GM19372 (cell line): ENCODE results near the gene CHAC1.
"Not testable (repeated sequence)": the region's sequence is repeated elsewhere in the genome, so short reads cannot be mapped to it uniquely, and the experiment has no call there.

Experiments
- ATAC-seq: cut with Tn5 transposase; IDR thresholded peaks from one replicate; pipeline ENCODE4 v1.9.1; 2021; ENCODE audit warnings: mild to moderate bottlenecking, low read depth, moderate library complexity; ENCODE audit not compliant: unreplicated experiment

Gene CHAC1

GRCh38 chr15:40955930-40956540 is 2.8 kb downstream of the CHAC1 start:
- no peak for ATAC-seq

- ATAC-seq: no peak
Measured at GRCh38 chr15:40956541-40956982, 3.3 kb downstream of the CHAC1 start.

- ATAC-seq: no peak
Measured at GRCh38 chr15:40957041-40957555, 3.8 kb downstream of the CHAC1 start.

- no peak for ATAC-seq
Measured at GRCh38 chr15:40957581-40958051, 4.3 kb downstream of the CHAC1 start.

GRCh38 chr15:40958146-40958545 is 4.9 kb downstream of the CHAC1 start:
- ATAC-seq: no peak

GRCh38 chr15:40958723-40959122 is 5.5 kb downstream of the CHAC1 start:
- no peak for ATAC-seq

GRCh38 chr15:40959331-40960141 is 6.3 kb downstream of the CHAC1 start:
- no peak for ATAC-seq

- no peak for ATAC-seq
Measured at GRCh38 chr15:40960151-40960885, 7.0 kb downstream of the CHAC1 start.

- no peak for ATAC-seq
Measured at GRCh38 chr15:40960925-40961324, 7.7 kb downstream of the CHAC1 start.

GRCh38 chr15:40961740-40962139 is 8.5 kb downstream of the CHAC1 start:
- ATAC-seq: not testable (repeated sequence)

- not testable (repeated sequence) for ATAC-seq
Measured at GRCh38 chr15:40962317-40962716, 9.0 kb downstream of the CHAC1 start.

- no peak for ATAC-seq
Measured at GRCh38 chr15:40963201-40963600, 9.9 kb downstream of the CHAC1 start.

- no peak for ATAC-seq
Measured at GRCh38 chr15:40964006-40964405, 10.7 kb downstream of the CHAC1 start.

GRCh38 chr15:40964634-40965033 is 11.4 kb downstream of the CHAC1 start:
- ATAC-seq: no peak

- ATAC-seq: no peak
Measured at GRCh38 chr15:40968290-40969085, 15.2 kb downstream of the CHAC1 start.

GRCh38 chr15:40969363-40969762 is 16.1 kb downstream of the CHAC1 start:
- no peak for ATAC-seq

GRCh38 chr15:40974879-40975278 is 21.6 kb downstream of the CHAC1 start:
- no peak for ATAC-seq

- ATAC-seq: no peak
Measured at GRCh38 chr15:40976819-40977218, 23.5 kb downstream of the CHAC1 start.

- ATAC-seq: no peak
Measured at GRCh38 chr15:40978141-40978540, 24.9 kb downstream of the CHAC1 start.

GRCh38 chr15:40978562-40978961 is 25.3 kb downstream of the CHAC1 start:
- no peak for ATAC-seq
